KMS-11 (cell line): ENCODE data around the gene DIP2C.

Experiments
- H2AFZ ChIP-seq: fragments of 200-600 bp; sonication (generic); 2 replicates; pipeline ENCODE4 v1.6.1; 2016; ENCODE audit warnings: antibody characterized with exemption, mixed run types, low read depth
- H3K27ac ChIP-seq: fragments of 200-600 bp; sonication (generic); 2 replicates; pipeline ENCODE4 v1.6.1; 2016; ENCODE audit warnings: mild to moderate bottlenecking, mixed run types
- H3K27me3 ChIP-seq: fragments of 200-600 bp; sonication (generic); 2 replicates; pipeline ENCODE4 v1.6.1; 2017; ENCODE audit warnings: mild to moderate bottlenecking, low read depth, mixed run types, moderate library complexity; ENCODE audit not compliant: insufficient read depth
- H3K36me3 ChIP-seq: fragments of 200-600 bp; sonication (generic); 2 replicates; pipeline ENCODE4 v1.6.1; 2017; ENCODE audit warnings: mild to moderate bottlenecking, mixed run types; ENCODE audit not compliant: insufficient read depth
- H3K4me1 ChIP-seq: fragments of 200-600 bp; sonication (generic); 2 replicates; pipeline ENCODE4 v1.6.1; 2016; ENCODE audit warnings: mild to moderate bottlenecking, low read depth, mixed run types; ENCODE audit not compliant: poor library complexity, severe bottlenecking
- H3K4me2 ChIP-seq: fragments of 200-600 bp; sonication (generic); 2 replicates; pipeline ENCODE4 v1.7.0; 2016; ENCODE audit warnings: mild to moderate bottlenecking, mixed run types
- H3K4me3 ChIP-seq: fragments of 200-600 bp; sonication (generic); IDR thresholded peaks from 2 replicates; pipeline ENCODE4 v1.6.1; 2017; ENCODE audit warnings: low read depth, low read length, mixed read lengths; ENCODE audit not compliant: insufficient read depth
- H3K79me2 ChIP-seq: fragments of 200-600 bp; sonication (generic); 2 replicates; pipeline ENCODE4 v1.6.1; 2016; ENCODE audit warnings: low read depth, mixed run types; ENCODE audit not compliant: insufficient read depth
- H3K9ac ChIP-seq: fragments of 200-600 bp; sonication (generic); 2 replicates; pipeline ENCODE4 v1.6.1; 2016; ENCODE audit warnings: mild to moderate bottlenecking, mixed run types
- H4K20me1 ChIP-seq: fragments of 200-600 bp; sonication (generic); 2 replicates; pipeline ENCODE4 v1.6.1; 2016; ENCODE audit warnings: mild to moderate bottlenecking, mixed run types; ENCODE audit not compliant: insufficient read depth
- TF ChIP-seq, protein P1 (sequence below): fragments of 200-600 bp; sonication (generic); conservative IDR thresholded peaks from 2 replicates; pipeline ENCODE4 v1.6.1; 2017; ENCODE audit warnings: low read depth, mild to moderate bottlenecking, antibody characterized with exemption, low read length, moderate library complexity, mixed read lengths

The DIP2C gene

DNA sequence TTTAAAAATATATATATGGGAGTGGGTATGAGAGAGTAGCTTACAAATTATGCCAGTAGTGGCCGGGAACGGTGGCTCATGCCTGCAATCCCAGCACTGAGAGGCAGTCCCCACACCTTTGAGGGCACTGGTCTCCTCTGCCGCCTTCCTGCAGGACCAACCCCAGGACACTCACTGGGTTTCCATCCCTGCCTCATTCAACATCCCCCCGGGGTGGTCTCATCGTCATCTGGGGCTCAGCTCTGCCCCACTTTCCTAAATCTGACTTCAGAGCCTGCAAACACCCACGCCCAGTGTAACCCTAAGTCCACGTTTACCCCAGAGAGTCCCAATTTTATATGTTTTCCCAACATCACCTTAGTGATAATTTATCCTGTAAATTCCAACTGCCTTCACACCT lies 96.5 kb downstream of the DIP2C start:
- Histone ChIP-seq H3K36me3 (no peaks in the 10 kb centered on the region), H3K4me3 (no peak overlapping the region), H3K79me2 (peaks cover 52% of the 10 kb centered on the region; the same call in 1 of the 2 replicates), H3K27ac (no peak overlapping the region), H2AFZ (no peak overlapping the region), H3K4me2 (no peak overlapping the region), H3K9ac (no peak overlapping the region), H4K20me1 (no peaks in the 10 kb centered on the region), H3K4me1 (peaks cover 43% of the 10 kb centered on the region), H3K27me3 (no peaks in the 10 kb centered on the region)
- TF ChIP-seq, protein P1, sequence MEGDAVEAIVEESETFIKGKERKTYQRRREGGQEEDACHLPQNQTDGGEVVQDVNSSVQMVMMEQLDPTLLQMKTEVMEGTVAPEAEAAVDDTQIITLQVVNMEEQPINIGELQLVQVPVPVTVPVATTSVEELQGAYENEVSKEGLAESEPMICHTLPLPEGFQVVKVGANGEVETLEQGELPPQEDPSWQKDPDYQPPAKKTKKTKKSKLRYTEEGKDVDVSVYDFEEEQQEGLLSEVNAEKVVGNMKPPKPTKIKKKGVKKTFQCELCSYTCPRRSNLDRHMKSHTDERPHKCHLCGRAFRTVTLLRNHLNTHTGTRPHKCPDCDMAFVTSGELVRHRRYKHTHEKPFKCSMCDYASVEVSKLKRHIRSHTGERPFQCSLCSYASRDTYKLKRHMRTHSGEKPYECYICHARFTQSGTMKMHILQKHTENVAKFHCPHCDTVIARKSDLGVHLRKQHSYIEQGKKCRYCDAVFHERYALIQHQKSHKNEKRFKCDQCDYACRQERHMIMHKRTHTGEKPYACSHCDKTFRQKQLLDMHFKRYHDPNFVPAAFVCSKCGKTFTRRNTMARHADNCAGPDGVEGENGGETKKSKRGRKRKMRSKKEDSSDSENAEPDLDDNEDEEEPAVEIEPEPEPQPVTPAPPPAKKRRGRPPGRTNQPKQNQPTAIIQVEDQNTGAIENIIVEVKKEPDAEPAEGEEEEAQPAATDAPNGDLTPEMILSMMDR = no peak

DNA sequence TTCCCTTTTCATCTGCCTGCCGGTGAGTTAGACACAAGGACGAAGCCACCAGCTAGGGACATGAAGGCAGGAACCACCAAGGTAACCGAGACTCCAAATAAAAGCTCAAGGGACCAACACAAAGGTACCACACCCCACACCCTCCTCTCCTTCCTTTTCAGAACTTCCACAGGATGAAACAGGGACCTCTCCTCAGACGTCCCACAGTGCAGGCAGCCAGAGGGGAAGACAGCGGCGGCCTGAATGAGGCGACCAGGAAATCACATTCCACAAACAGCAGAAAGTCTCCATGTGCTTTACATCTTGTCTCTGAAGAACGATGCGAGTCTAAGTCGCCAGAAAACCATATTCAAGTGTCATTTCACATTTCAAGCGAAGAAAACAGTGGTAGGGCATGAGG lies 97.8 kb downstream of the DIP2C start:
- H4K20me1 ChIP-seq = no peaks in the 10 kb centered on the region
- H3K4me2 ChIP-seq = no peak overlapping the region
- no peak overlapping the region for H2AFZ ChIP-seq
- peaks cover 52% of the 10 kb centered on the region for H3K4me1 ChIP-seq
- TF ChIP-seq, protein P1 = no peak
- H3K9ac ChIP-seq = no peak overlapping the region
- H3K27me3 ChIP-seq = no peaks in the 10 kb centered on the region
- H3K27ac ChIP-seq = no peak overlapping the region
- H3K4me3 ChIP-seq = no peak overlapping the region
- H3K36me3 ChIP-seq = no peaks in the 10 kb centered on the region
- peaks cover 53% of the 10 kb centered on the region; the same call in 1 of the 2 replicates for H3K79me2 ChIP-seq

DNA sequence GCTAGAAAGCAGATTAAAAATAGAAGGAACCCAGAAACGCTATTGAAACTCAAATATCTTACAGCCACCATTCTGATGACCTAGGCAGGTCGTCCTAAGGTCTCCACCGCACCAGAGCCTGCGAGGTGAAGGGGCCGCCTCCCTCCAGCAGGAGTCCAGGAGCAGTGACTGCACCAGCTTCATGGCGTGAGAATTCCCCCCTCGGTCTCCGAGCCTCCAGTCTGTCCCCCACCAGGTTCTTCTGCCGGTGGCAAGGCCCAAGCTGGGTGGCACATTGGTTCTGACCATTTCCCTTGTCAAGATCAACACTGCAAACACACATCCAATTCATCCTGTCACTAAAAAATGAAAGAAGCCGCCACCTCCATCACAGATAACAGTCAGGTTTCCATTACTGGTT lies 98.7 kb downstream of the DIP2C start:
- Histone ChIP-seq H3K4me3 (no peak overlapping the region), H3K4me1 (peaks cover 61% of the 10 kb centered on the region), H3K27ac (no peak overlapping the region), H3K9ac (no peak overlapping the region), H4K20me1 (no peaks in the 10 kb centered on the region), H2AFZ (no peak overlapping the region), H3K36me3 (no peaks in the 10 kb centered on the region), H3K79me2 (peaks cover 60% of the 10 kb centered on the region; the same call in 1 of the 2 replicates), H3K4me2 (peak overlapping the region; percentile 89; the same call in 1 of the 2 replicates), H3K27me3 (no peaks in the 10 kb centered on the region)
- TF ChIP-seq, protein P1 = no peak

DNA sequence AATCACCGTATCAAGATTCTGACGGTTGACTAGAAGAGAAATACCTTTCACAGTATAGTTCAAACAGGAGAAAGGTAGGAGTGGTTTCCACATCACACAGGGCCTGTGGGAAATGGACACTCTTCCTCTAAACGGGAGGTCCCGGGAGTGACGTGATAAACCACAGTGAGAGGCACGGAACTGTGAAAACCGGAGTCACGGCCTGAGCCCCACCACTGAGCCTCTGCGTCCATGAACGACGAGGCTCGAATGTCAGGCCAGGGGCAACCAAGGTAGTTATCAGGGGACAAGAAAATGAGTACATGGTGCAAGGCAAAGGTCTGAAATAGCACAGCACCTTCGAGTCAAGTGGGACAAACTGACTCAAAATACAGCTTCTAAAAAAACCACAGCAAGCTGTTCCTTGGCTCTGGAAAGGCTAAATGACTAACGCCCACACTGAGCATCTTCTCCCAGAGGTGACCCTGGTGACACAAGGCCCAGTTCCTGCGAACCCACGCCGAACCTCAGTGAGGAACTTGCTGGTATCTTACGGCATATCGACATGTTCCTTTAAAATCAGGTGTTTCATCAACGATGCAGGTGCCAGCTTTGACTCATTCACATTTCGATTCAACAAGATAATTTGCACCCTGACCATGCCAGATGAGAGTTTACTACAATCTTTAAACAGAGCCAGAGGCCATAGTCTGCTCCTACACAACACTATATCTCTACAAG lies 99.3 kb downstream of the DIP2C start:
- Histone ChIP-seq H3K4me1 (peaks cover 61% of the 10 kb centered on the region), H3K9ac (no peak overlapping the region), H3K36me3 (no peaks in the 10 kb centered on the region), H3K79me2 (peaks cover 60% of the 10 kb centered on the region; the same call in 1 of the 2 replicates), H3K4me2 (peak overlapping the region; percentile 89; the same call in 1 of the 2 replicates), H3K4me3 (no peak overlapping the region), H2AFZ (no peak overlapping the region), H3K27ac (peak overlapping the region; percentile 78; the same call in 1 of the 2 replicates), H4K20me1 (no peaks in the 10 kb centered on the region), H3K27me3 (no peaks in the 10 kb centered on the region)
- TF ChIP-seq, protein P1 = no peak
